Hematopoietic multipotent progenitor cell treated with erythropoietin and hydrocortisone succinate and interleukin-3 and kit ligand, for 8 days (in vitro differentiated cells): Measurements from ENCODE around the gene LIMK1.

Experiments used
- DNase-seq: peaks from one replicate; pipeline ENCODE4 v3.0.0-alpha.2; 2015

LIMK1 gene

GRCh38 chr7:74056096-74056915 is 27.3 kb upstream of the LIMK1 start:
- no peak for DNase-seq

- DNase-seq, result no peak
These were observed 26.2 kb upstream of the LIMK1 start for GRCh38 chr7:74057216-74057925.

GRCh38 chr7:74057987-74058386 is 25.6 kb upstream of the LIMK1 start:
- DNase-seq, result no peak

- no peak for DNase-seq
These were observed 25.1 kb upstream of the LIMK1 start for GRCh38 chr7:74058486-74058885.

GRCh38 chr7:74059037-74059436 is 24.6 kb upstream of the LIMK1 start:
- DNase-seq, result no peak

- no peak for DNase-seq
These were observed 23.7 kb upstream of the LIMK1 start for GRCh38 chr7:74059681-74060588.

GRCh38 chr7:74061840-74062539 is 21.6 kb upstream of the LIMK1 start:
- peak; percentile 54 for DNase-seq

- no peak for DNase-seq
These were observed 20.4 kb upstream of the LIMK1 start for GRCh38 chr7:74063223-74063641.

- no peak for DNase-seq
These were observed 20.0 kb upstream of the LIMK1 start for GRCh38 chr7:74063646-74064045.

GRCh38 chr7:74064696-74065095 is 18.9 kb upstream of the LIMK1 start:
- DNase-seq, result no peak

- DNase-seq, result no peak
These were observed 17.0 kb upstream of the LIMK1 start for GRCh38 chr7:74066626-74067025.

- DNase-seq, result no peak
These were observed 15.1 kb upstream of the LIMK1 start for GRCh38 chr7:74068378-74069085.

- DNase-seq, result no peak
These were observed 14.5 kb upstream of the LIMK1 start for GRCh38 chr7:74069086-74069541.

- DNase-seq, result no peak
These were observed 13.6 kb upstream of the LIMK1 start for GRCh38 chr7:74069790-74070618.

- DNase-seq, result no peak
These were observed 13.0 kb upstream of the LIMK1 start for GRCh38 chr7:74070619-74070921.

GRCh38 chr7:74071121-74071520 is 12.5 kb upstream of the LIMK1 start:
- no peak for DNase-seq

GRCh38 chr7:74074770-74075169 is 8.8 kb upstream of the LIMK1 start:
- DNase-seq, result no peak

GRCh38 chr7:74078461-74078860 is 5.1 kb upstream of the LIMK1 start:
- DNase-seq, result no peak

- no peak for DNase-seq
These were observed 861 bp upstream of the LIMK1 start for GRCh38 chr7:74082770-74083116.

GRCh38 chr7:74083928-74084721 is 521 bp downstream of the LIMK1 start:
- peak; percentile 57 for DNase-seq
